Endothelial cell (in vitro differentiated cells): ENCODE results near the gene ATAD1. TPM values are rescaled to one million over a fixed set of nuclear protein-coding genes. Genes with fewer than 3 reads are reported as not detected.
"Not testable (repeated sequence)": the region's sequence is repeated elsewhere in the genome, so short reads cannot be mapped to it uniquely, and the experiment has no call there.

ENCODE experiments used
- DNase-seq: peaks from one replicate; pipeline ENCODE4 v3.0.0; 2021; ENCODE audit warnings: low spot score
- H3K27ac Mint-ChIP-seq: one replicate; pipeline ENCODE4 v1.8.0; 2021; ENCODE audit warnings: mixed read lengths, inconsistent platforms; ENCODE audit not compliant: unreplicated experiment
- H3K27me3 Mint-ChIP-seq: one replicate; pipeline ENCODE4 v1.8.0; 2021; ENCODE audit warnings: mild to moderate bottlenecking, moderate library complexity, mixed read lengths, inconsistent platforms; ENCODE audit not compliant: unreplicated experiment
- H3K36me3 Mint-ChIP-seq: one replicate; pipeline ENCODE4 v1.8.0; 2021; ENCODE audit warnings: mild to moderate bottlenecking, low read depth, mixed read lengths, inconsistent platforms; ENCODE audit not compliant: unreplicated experiment
- H3K4me1 Mint-ChIP-seq: one replicate; pipeline ENCODE4 v1.8.0; 2021; ENCODE audit warnings: mild to moderate bottlenecking, mixed read lengths, inconsistent platforms; ENCODE audit not compliant: unreplicated experiment
- H3K4me3 Mint-ChIP-seq: one replicate; pipeline ENCODE4 v1.8.0; 2021; ENCODE audit warnings: mild to moderate bottlenecking, mixed read lengths, inconsistent platforms; ENCODE audit not compliant: unreplicated experiment
- H3K9me3 Mint-ChIP-seq: one replicate; pipeline ENCODE4 v1.8.0; 2021; ENCODE audit warnings: mixed read lengths, inconsistent platforms; ENCODE audit not compliant: unreplicated experiment
- total RNA-seq: library from RNA; stranded (reverse); fragmentation: NEBNext Ultra II Directional; extraction: Animal tissue kit (Norgen Biotek cat#: 25700); gene quantifications from one replicate; pipeline ENCODE4 v1.2.1, GENCODE V29; 2021; ENCODE audit not compliant: unreplicated experiment
- TF ChIP-seq, protein P1 (sequence below): fragments of 200-600 bp; sonication (generic); IDR thresholded peaks from one replicate; pipeline ENCODE4 v1.5.0; 2021; ENCODE audit warnings: antibody characterized with exemption; ENCODE audit not compliant: unreplicated experiment

ATAD1 gene
- total RNA-seq, 1 donor from 2014 or later, result 38.0 TPM

DNA sequence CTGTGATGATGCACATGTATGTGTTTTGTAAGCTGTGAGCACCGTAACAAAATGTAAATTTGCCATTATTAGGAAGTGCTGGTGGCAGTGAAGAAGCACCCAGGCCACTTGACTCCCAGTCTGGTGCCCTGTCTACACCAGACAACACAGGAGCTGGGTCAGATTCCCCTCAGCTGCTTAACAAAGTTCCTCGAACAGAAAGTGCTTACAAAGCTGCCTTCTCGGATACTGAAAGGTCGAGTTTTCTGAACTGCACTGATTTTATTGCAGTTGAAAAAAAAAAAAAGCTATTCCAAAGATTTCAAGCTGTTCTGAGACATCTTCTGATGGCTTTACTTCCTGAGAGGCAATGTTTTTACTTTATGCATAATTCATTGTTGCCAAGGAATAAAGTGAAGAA lies 71.1 kb downstream of the ATAD1 start:
- Mint-ChIP-seq H3K9me3 (no peaks in the 10 kb centered on the region), H3K4me1 (no peaks in the 10 kb centered on the region), H3K4me3 (no peak overlapping the region), H3K27me3 (no peaks in the 10 kb centered on the region), H3K36me3 (peaks cover 12% of the 10 kb centered on the region), H3K27ac (no peak overlapping the region)
- no peak for DNase-seq
- TF ChIP-seq, protein P1, sequence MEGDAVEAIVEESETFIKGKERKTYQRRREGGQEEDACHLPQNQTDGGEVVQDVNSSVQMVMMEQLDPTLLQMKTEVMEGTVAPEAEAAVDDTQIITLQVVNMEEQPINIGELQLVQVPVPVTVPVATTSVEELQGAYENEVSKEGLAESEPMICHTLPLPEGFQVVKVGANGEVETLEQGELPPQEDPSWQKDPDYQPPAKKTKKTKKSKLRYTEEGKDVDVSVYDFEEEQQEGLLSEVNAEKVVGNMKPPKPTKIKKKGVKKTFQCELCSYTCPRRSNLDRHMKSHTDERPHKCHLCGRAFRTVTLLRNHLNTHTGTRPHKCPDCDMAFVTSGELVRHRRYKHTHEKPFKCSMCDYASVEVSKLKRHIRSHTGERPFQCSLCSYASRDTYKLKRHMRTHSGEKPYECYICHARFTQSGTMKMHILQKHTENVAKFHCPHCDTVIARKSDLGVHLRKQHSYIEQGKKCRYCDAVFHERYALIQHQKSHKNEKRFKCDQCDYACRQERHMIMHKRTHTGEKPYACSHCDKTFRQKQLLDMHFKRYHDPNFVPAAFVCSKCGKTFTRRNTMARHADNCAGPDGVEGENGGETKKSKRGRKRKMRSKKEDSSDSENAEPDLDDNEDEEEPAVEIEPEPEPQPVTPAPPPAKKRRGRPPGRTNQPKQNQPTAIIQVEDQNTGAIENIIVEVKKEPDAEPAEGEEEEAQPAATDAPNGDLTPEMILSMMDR, result no peak

DNA sequence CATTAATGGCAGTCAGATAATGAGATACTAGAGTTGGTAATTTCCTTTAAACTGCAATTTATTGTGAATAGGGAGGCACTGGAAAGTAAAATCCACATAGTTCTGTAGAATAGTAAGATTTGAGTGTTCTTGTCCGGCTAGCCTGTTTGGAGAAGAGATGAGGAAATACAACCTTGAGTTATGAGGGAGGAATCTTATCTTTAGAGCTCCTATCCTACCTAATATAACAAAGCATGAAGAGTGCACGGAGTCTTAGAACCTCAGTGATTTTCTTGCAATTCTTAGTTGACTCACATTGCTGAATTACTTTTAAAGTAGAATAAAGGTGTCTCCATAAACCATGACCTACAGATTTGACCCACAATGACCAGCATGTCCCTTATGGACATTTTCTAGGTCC lies 73.4 kb downstream of the ATAD1 start:
- H3K27me3 Mint-ChIP-seq, result no peaks in the 10 kb centered on the region
- H3K4me3 Mint-ChIP-seq, result no peak overlapping the region
- H3K4me1 Mint-ChIP-seq, result no peaks in the 10 kb centered on the region
- H3K9me3 Mint-ChIP-seq, result no peaks in the 10 kb centered on the region
- TF ChIP-seq, protein P1, result no peak
- peaks cover 12% of the 10 kb centered on the region for H3K36me3 Mint-ChIP-seq
- DNase-seq, result no peak
- H3K27ac Mint-ChIP-seq, result no peak overlapping the region

DNA sequence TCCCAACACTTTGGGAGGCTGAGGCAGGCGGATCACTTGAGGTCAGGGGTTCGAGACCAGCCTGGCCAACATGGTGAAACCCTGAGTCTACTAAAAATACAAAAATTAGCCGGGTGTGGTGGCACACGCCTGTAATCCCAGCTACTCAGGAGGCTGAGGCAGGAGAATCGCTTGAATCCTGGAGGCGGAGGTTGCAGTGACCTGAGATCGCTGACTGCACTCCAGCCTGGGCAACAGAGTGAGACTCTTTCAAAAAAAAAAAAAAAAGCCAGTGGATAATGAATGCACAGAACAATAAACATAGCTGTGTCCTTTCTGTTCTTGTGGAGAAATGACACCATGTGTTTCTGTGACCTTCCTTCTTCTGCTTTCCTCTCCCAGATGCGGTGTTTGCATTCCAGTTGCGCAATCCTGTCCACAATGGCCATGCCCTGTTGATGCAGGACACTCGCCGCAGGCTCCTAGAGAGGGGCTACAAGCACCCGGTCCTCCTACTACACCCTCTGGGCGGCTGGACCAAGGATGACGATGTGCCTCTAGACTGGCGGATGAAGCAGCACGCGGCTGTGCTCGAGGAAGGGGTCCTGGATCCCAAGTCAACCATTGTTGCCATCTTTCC lies 74.9 kb downstream of the ATAD1 start:
- H3K4me3 Mint-ChIP-seq, result peak overlapping the region; percentile 14
- H3K4me1 Mint-ChIP-seq, H3K36me3 Mint-ChIP-seq, H3K9me3 Mint-ChIP-seq, DNase-seq, H3K27me3 Mint-ChIP-seq, H3K27ac Mint-ChIP-seq: not testable (repeated sequence)

DNA sequence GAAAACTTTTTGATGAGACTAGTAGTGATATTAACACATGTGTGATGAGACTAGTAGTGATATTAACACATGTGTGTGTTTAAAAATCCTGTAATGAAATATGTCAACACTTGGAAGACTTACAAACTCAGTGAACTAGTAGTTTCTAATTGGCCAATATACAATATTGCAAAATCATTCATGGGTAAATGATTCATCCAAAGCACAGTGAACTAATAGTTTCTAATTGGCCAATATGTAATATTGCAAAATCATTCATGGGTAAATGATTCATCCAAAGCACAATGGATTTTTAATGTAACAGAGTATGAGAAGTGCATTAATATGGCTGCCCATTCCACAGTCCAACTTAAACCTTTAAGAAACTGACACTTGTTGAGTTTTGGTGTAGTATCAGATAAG lies 77.8 kb downstream of the ATAD1 start:
- H3K4me3 Mint-ChIP-seq, result no peak overlapping the region
- H3K9me3 Mint-ChIP-seq, result no peaks in the 10 kb centered on the region
- no peak for DNase-seq
- no peaks in the 10 kb centered on the region for H3K4me1 Mint-ChIP-seq
- no peaks in the 10 kb centered on the region for H3K27me3 Mint-ChIP-seq
- peaks cover 6% of the 10 kb centered on the region for H3K36me3 Mint-ChIP-seq
- TF ChIP-seq, protein P1, result no peak
- no peak overlapping the region for H3K27ac Mint-ChIP-seq

DNA sequence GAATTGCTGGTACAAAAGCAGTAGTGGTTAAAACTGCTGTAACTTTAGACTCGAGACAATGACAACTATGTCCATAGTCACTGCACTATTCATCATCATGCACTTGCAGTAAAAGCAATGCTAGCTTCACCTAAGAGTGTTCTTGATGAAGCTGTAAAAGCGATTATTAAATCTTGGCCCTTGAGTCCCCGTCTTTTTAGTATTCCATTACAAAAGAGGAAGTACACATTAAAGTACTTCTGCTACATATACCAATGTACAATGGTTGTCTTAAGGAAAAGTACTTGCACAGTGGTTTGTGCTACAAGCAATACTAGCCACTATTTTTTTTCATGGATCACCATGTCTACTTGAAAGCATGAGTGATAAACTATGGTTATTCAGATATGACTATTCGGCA lies 78.3 kb downstream of the ATAD1 start:
- Mint-ChIP-seq H3K9me3 (no peaks in the 10 kb centered on the region), H3K4me3 (no peak overlapping the region), H3K27me3 (no peaks in the 10 kb centered on the region), H3K27ac (no peak overlapping the region), H3K4me1 (peaks cover 5% of the 10 kb centered on the region), H3K36me3 (peaks cover 6% of the 10 kb centered on the region)
- TF ChIP-seq, protein P1, result no peak
- DNase-seq, result no peak

DNA sequence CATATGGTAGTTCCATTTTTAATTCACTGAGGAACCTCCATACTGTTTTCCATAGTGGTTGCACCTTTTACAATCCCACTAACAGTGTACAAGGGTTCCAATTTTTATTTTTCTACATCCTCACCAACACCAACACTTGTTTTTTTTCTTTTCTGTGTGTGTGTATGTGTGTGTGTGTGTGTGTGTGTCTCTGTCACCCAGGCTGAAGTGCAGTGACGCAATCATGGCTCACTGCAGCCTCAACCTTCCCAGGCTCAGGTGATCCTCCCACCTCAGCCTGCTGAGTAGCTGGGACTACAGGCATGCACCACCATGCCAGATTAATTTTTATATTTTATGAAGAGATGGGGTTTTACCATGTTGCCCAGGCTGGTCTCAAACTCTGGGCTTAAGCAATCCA lies 79.8 kb downstream of the ATAD1 start:
- H3K36me3 Mint-ChIP-seq, H3K27ac Mint-ChIP-seq, H3K27me3 Mint-ChIP-seq, H3K4me3 Mint-ChIP-seq, H3K9me3 Mint-ChIP-seq, DNase-seq, H3K4me1 Mint-ChIP-seq: not testable (repeated sequence)
